Loucy (cell line): Measurements from ENCODE around the gene AMIGO3.

Experiments
- H2AFZ ChIP-seq: fragments of 200-600 bp; sonication (generic); 2 replicates; pipeline ENCODE4 v1.6.0; 2016; ENCODE audit warnings: antibody characterized with exemption, mild to moderate bottlenecking, low read length, moderate library complexity
- H3F3A ChIP-seq: fragments of 200-600 bp; 2 replicates; pipeline ENCODE4 v1.6.0; 2016; ENCODE audit warnings: antibody characterized with exemption, low read depth, mild to moderate bottlenecking
- H3K27me3 ChIP-seq: fragments of 200-600 bp; sonication (generic); 2 replicates; pipeline ENCODE4 v1.6.1; 2014; ENCODE audit warnings: low read length, mild to moderate bottlenecking; ENCODE audit not compliant: insufficient read depth, poor library complexity, severe bottlenecking
- H3K36me3 ChIP-seq: fragments of 200-600 bp; sonication (generic); 2 replicates; pipeline ENCODE4 v1.6.1; 2016; ENCODE audit warnings: low read length; ENCODE audit not compliant: insufficient read depth
- H3K4me1 ChIP-seq: fragments of 200-600 bp; sonication (generic); 2 replicates; pipeline ENCODE4 v1.5.1; 2014; ENCODE audit warnings: low read length, mild to moderate bottlenecking; ENCODE audit not compliant: insufficient read depth, poor library complexity, severe bottlenecking
- H3K4me2 ChIP-seq: fragments of 200-600 bp; sonication (generic); 2 replicates; pipeline ENCODE4 v1.6.0; 2014; ENCODE audit warnings: antibody characterized with exemption, low read length, low read depth, mild to moderate bottlenecking; ENCODE audit not compliant: poor library complexity, severe bottlenecking
- H3K4me3 ChIP-seq: fragments of 200-600 bp; sonication (generic); 2 replicates; pipeline ENCODE4 v1.5.1; 2014; ENCODE audit warnings: low read length, mild to moderate bottlenecking, mixed read lengths; ENCODE audit not compliant: poor library complexity, severe bottlenecking
- H3K79me2 ChIP-seq: fragments of 200-600 bp; sonication (generic); 2 replicates; pipeline ENCODE4 v1.6.1; 2014; ENCODE audit warnings: low read length; ENCODE audit not compliant: insufficient read depth
- H3K9ac ChIP-seq: fragments of 200-600 bp; sonication (generic); 2 replicates; pipeline ENCODE4 v1.6.0; 2014; ENCODE audit warnings: mild to moderate bottlenecking, low read depth, low read length, moderate library complexity; ENCODE audit not compliant: poor library complexity, severe bottlenecking
- H3K9me2 ChIP-seq: fragments of 200-600 bp; sonication (generic); replicated peaks from 2 replicates; pipeline ENCODE4 v1.6.1; 2016; ENCODE audit warnings: low read depth, low read length, mixed read lengths
- H3K9me3 ChIP-seq: fragments of 200-600 bp; sonication (generic); 2 replicates; pipeline ENCODE4 v1.6.1; 2014; ENCODE audit warnings: mild to moderate bottlenecking, antibody characterized with exemption, low read length, low read depth; ENCODE audit not compliant: insufficient read depth
- H4K20me1 ChIP-seq: fragments of 200-600 bp; sonication (generic); 2 replicates; pipeline ENCODE4 v1.6.0; 2014; ENCODE audit warnings: antibody characterized with exemption, low read length, mild to moderate bottlenecking; ENCODE audit not compliant: insufficient read depth, poor library complexity, severe bottlenecking
- CTCF ChIP-seq: fragments of 200-600 bp; sonication (generic); conservative IDR thresholded peaks from 2 replicates; pipeline ENCODE4 v1.5.1; 2014; ENCODE audit warnings: mild to moderate bottlenecking, antibody characterized with exemption, low read length
- EZH2phosphoT487 ChIP-seq: fragments of 200-600 bp; IDR thresholded peaks from 2 replicates; pipeline ENCODE4 v1.6.1; 2018; ENCODE audit warnings: antibody characterized with exemption, mild to moderate bottlenecking, moderate library complexity, borderline replicate concordance

AMIGO3 gene

GRCh38 chr3:49759226-49759625 is 39.7 kb upstream of the AMIGO3 start:
- H3K4me2 ChIP-seq = no peak overlapping the region
- no peaks in the 10 kb centered on the region for H3K27me3 ChIP-seq
- no peaks in the 10 kb centered on the region for H3F3A ChIP-seq
- no peaks in the 10 kb centered on the region for H3K9me2 ChIP-seq
- no peak overlapping the region for H3K9ac ChIP-seq
- peaks cover 7% of the 10 kb centered on the region for H3K4me1 ChIP-seq
- TF ChIP-seq CTCF (no peak), EZH2phosphoT487 (no peak)
- peaks cover 20% of the 10 kb centered on the region for H4K20me1 ChIP-seq
- no peak overlapping the region for H2AFZ ChIP-seq
- H3K4me3 ChIP-seq = no peak overlapping the region
- peaks cover 78% of the 10 kb centered on the region for H3K79me2 ChIP-seq
- H3K9me3 ChIP-seq = no peaks in the 10 kb centered on the region
- H3K36me3 ChIP-seq = no peaks in the 10 kb centered on the region

GRCh38 chr3:49757197-49757596 is 37.7 kb upstream of the AMIGO3 start:
- Histone ChIP-seq H4K20me1 (peaks cover 20% of the 10 kb centered on the region), H3K9ac (no peak overlapping the region), H3K4me2 (no peak overlapping the region), H3K4me3 (no peak overlapping the region), H3K9me3 (no peaks in the 10 kb centered on the region), H3K9me2 (no peaks in the 10 kb centered on the region), H3K27me3 (no peaks in the 10 kb centered on the region), H3F3A (no peaks in the 10 kb centered on the region), H3K4me1 (peaks cover 7% of the 10 kb centered on the region), H3K36me3 (no peaks in the 10 kb centered on the region), H2AFZ (no peak overlapping the region), H3K79me2 (peaks cover 82% of the 10 kb centered on the region)
- TF ChIP-seq CTCF (no peak), EZH2phosphoT487 (no peak)

GRCh38 chr3:49756036-49756435 is 36.6 kb upstream of the AMIGO3 start:
- H3K9me2 ChIP-seq = no peaks in the 10 kb centered on the region
- peaks cover 75% of the 10 kb centered on the region for H3K79me2 ChIP-seq
- H2AFZ ChIP-seq = no peak overlapping the region
- no peaks in the 10 kb centered on the region for H3K36me3 ChIP-seq
- H3K4me1 ChIP-seq = peaks cover 7% of the 10 kb centered on the region
- no peaks in the 10 kb centered on the region for H3K9me3 ChIP-seq
- no peaks in the 10 kb centered on the region for H3K27me3 ChIP-seq
- H3K9ac ChIP-seq = no peak overlapping the region
- TF ChIP-seq EZH2phosphoT487 (no peak), CTCF (no peak)
- H4K20me1 ChIP-seq = peaks cover 20% of the 10 kb centered on the region
- H3F3A ChIP-seq = no peaks in the 10 kb centered on the region
- H3K4me3 ChIP-seq = no peak overlapping the region
- no peak overlapping the region for H3K4me2 ChIP-seq
